Epithelial cell of esophagus (primary cell): ENCODE data around the gene ATG7.
A peak's percentile ranks its signal among the peaks of the same experiment; 100 is the strongest.

Source experiments
- DNase-seq: peaks from one replicate; pipeline ENCODE4 v3.0.0; 2010; ENCODE audit warnings: low read depth
- H3K4me3 ChIP-seq: 2 replicates; pipeline ENCODE4 v1.5.1; 2011; ENCODE audit warnings: mild to moderate bottlenecking, low read length, control low read depth
- CTCF ChIP-seq: IDR thresholded peaks from 2 replicates; pipeline ENCODE4 v1.5.1; 2011; ENCODE audit warnings: low read depth, mild to moderate bottlenecking, low read length, control low read depth, inconsistent platforms; ENCODE audit not compliant: insufficient read depth; ENCODE audit errors: missing control alignments

Gene ATG7

DNA sequence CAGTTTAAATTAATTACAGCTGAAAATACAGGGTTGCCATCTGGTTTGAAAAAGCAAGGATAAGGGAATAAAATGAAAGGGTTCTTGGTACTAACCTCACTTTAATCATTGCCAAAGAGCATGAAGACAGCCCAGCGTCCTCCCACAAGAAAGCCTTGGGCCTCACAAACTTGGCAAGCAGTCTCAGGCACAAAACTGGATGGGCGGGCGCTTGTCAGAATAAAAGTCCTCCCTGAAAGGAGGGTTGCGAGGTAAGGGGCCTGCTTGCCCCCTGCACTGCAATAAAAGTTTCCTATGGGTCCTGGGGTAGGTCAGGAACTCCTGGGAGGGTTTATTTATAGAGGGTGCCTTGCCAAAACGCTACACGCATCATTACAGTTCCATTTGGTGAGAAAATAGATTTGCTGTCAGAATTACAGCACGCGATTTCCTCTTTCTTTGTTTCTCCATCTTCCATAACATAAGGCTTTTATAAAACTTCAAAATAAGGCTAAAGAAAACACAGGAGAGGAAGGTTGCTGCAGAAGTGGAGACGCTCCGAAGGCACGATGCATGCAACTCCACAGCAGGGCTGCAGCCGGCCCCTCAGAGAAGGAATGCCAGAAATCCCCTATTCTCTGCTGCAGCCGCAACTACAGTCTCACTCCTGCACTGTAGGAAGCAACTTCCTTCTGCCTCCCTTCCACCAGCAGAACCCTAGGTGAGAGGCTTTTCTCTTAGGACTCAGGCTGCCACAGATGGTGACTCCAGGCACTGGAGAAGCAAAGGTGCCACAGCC, 310.2 kb downstream of the ATG7 start:
- peak overlapping the region; percentile 34 for H3K4me3 ChIP-seq
- no peak for TF ChIP-seq CTCF
- peak; percentile 61 for DNase-seq

DNA sequence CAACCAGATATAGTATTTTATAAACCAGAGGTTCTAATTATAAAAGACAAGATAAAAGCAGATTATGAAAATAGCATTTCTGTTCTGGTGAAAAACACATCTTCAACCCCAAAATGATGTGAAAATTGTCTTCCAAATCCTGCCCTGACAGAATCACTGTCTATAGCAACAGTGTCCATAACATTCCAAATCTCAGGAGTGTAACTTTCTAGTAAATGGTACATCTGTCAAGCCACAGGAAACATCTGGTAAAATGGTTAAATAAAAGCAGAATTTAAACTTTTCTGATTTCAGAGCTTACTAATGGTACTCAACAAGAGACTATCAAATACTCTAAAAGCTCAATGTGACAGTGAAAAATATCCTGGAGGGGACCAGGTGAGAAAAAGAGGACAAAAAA, 311.0 kb downstream of the ATG7 start:
- no peak for TF ChIP-seq CTCF
- H3K4me3 ChIP-seq: no peak overlapping the region
- DNase-seq: no peak

GRCh38 chr3:11583638-11584046, 311.4 kb downstream of the ATG7 start:
- peak; percentile 65 for DNase-seq

DNA sequence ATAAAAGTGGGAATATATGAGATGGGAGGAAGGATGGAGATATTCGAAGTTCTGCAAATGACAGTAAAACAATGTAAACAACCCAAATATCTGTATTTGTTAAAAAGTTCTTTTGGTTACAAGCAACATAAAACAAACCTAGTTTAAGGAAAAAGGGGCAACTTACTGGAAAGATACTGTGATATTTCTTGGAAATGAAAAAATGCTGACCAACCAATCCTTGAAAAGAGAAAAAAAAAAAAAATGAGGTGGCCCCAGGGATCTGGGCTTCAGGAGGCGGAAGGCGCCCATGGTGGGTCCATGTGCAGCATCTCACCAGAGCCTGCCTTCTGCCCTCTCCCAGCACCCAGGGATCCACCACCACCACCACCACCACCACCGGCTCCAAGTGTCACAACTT, 312.4 kb downstream of the ATG7 start:
- no peak for TF ChIP-seq CTCF
- DNase-seq: no peak
- no peak overlapping the region for H3K4me3 ChIP-seq

More at GRCh38 chr3:11583638-11584046, 311.4 kb downstream of the ATG7 start:
- TF ChIP-seq CTCF: no peak
- no peak overlapping the region for H3K4me3 ChIP-seq

DNA sequence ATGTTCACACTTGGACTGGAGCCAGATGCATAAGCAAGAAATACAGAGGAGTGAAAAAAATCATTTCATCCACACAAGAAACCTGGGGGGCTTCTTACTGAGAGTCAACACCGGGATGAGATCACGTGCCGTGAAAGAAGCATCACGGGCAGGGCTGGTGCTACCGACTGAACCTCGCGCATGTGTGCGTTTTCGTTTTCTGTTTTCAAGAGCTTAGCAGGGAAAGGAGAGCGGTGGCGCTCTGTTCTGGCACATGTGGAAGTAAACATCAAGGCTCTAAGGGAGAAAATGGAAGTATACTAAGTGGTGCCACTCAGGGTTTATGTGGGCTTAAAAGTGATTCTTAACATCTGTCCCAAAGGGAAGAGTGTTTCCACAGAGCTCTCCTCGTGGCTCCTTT, 315.6 kb downstream of the ATG7 start:
- H3K4me3 ChIP-seq: no peak overlapping the region
- TF ChIP-seq CTCF: no peak
- no peak for DNase-seq

DNA sequence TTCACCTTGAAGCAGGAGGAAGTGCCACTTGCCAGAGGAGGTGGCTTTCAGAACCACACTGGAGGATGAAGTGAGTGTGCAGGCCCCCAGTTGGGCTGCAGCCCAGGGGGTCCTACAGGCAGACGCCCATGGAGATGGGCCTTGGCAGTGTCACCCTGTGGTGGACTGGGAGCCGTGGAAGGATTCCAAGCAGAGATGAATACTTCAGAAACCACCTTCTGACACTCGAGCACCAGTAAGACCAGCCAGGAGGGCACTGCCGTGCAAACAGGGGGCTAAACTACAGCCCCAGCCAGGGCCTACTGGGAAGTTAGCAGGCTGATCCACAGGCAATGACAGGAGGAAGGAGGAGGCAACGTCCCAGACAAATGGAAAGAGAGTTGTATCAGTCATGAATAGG, 316.1 kb downstream of the ATG7 start:
- H3K4me3 ChIP-seq: no peak overlapping the region
- no peak for TF ChIP-seq CTCF
- DNase-seq: no peak

- no peak for DNase-seq
- no peak for TF ChIP-seq CTCF
- H3K4me3 ChIP-seq: no peak overlapping the region
These were observed 316.6 kb downstream of the ATG7 start for GRCh38 chr3:11588755-11589154.
